ENCODE results near the gene AP2S1.

DNA sequence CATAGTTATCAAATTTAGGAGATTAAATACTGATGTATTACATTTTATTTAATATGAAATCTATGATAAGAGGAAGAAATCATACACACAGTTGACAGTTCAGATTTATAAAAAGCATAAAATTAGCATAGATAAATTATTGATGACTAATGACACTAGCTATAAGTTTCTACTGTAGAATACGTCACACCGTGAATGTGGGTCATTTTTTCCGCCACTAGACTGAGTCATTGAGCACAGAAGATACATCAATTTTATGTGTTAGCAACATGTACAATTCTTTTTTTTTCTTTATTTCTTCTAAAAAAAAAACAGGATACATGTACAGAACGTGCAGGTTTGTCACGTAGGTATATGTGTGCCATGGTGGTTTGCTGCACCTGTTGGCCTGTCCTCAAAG is 22.2 kb downstream of the AP2S1 start:
- TF ChIP-seq YY1 (IDR thresholded peaks at IDR 0.05; ENCODE audit: insufficient read depth, insufficient read length) (no peak), ZNF274 (IDR thresholded peaks at IDR 0.05; ENCODE audit: low read depth, low read length) (no peak), SUZ12 (IDR thresholded peaks at IDR 0.05; ENCODE audit: extremely low read depth, insufficient read depth, insufficient read length) (no peak)
